NCI-H2171 treated with DMSO at 0.1 percent for 48 hours (cell line): ENCODE data around the gene CXXC1.
"Not testable (repeated sequence)": the region's sequence is repeated elsewhere in the genome, so short reads cannot be mapped to it uniquely, and the experiment has no call there.

Source experiments
- DNase-seq: peaks from one replicate; lab custom pipeline; 2025; lab: John Stamatoyannopoulos, UW

Gene CXXC1

GRCh38 chr18:50297621-50298442, 10.3 kb upstream of the CXXC1 start:
- no peak for DNase-seq

DNA sequence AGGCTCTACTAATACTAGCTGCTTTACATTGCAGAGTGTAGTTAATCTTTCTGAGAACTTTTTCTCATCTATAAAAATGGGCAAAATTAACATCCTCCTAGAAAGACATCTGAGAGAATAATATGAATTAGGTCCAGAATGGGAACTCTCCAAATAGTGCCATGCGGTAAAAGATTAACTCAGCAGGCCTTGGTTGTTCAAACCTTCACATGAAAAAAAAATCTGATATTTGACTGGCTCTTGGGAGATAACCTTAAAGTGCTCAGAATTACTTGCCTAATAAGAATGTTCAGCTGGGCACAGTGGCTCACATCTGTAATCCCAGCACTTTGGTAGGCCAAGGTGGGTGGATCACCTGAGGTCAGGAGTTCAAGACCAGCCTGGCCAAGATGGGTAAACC, 5.5 kb upstream of the CXXC1 start:
- DNase-seq, result no peak

DNA sequence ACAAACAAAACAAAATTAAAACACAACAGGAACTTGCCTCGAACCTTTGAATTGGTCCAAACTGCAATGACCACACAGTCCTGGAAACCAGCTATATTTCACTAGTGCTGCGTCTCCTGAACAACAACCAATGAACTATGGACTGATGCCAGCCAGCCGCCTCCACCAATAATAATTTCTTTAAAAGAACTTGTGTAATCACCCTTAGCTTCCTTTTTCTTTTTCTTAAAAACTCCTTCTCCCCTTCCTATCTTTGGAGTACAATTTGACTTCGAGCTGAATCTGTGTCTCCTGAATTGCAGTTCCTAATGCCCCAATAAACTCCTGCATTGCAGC, 1.6 kb upstream of the CXXC1 start:
- no peak for DNase-seq

DNA sequence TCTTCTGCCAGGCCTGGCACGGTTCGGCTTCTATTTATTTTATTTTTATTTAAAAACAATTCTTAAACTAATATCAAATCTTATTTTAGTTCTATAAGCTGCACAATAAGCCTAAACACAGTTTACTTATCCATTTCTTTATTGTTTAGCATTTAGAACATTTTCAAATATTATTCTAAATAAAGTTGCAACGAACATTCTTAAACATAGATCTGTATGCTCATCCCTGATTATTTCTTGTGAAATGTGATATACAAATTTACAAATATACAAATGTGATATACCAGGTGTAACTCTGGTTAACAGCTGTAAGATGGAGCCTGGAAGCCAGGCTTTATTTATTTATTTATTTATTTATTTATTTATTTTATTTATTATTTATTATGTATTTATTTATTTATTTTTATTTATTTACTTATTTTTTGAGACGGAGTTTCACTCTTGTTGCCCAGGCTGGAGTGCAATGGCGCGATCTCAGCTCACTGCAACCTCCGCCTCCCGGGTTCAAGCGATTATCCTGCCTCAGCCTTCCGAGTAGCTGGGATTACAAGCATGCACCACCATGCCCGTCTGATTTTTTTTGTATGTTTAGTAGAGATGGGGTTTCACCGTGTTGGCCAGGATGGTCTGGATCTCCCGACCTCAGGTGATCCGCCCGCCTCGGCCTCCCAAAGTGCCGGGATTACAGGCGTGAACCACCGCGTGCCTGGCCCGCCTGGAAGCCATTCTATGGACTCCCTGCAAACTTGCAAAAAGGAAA, 1.0 kb upstream of the CXXC1 start:
- not testable (repeated sequence) for DNase-seq

GRCh38 chr18:50287028-50287440, 458 bp downstream of the CXXC1 start:
- no peak for DNase-seq

GRCh38 chr18:50286391-50287027, 983 bp downstream of the CXXC1 start:
- DNase-seq, result no peak

GRCh38 chr18:50285631-50286321, 1.7 kb downstream of the CXXC1 start:
- DNase-seq, result no peak

- no peak for DNase-seq
Observed at GRCh38 chr18:50285071-50285470, 2.4 kb downstream of the CXXC1 start.

DNA sequence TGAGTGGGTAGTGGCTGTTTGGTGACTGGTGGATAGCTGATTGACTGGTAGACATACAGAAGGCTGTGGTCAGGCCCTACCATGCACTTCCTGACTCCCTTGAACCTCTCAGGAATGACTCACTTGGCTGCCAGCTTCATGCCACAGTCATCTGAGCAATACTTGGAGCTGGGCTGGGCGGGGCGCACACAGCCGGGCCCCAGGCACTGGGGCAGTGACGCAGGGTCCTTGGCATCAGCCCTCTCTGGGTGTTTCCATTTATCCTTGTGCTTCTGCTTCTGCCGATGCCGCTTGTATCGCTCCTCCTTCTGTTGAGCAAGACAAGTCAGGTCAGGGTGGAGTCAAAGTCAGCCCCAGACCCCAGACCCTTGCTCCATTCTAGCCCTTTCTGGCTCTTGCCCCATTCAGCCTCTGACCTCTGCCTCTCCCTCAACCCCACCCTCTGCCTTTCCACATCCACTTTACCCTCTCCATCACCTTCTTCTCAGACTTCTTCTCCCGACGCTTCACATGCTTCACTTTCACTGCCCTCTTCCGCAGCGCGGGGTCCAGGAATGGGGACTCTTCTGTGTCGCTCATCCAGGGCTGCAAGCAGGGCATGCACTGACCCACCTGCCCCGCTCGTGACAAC, 3.1 kb downstream of the CXXC1 start:
- DNase-seq, result no peak

- DNase-seq, result no peak
Observed at GRCh38 chr18:50283469-50284209, 3.9 kb downstream of the CXXC1 start.

- no peak for DNase-seq
Observed at GRCh38 chr18:50282521-50283335, 4.8 kb downstream of the CXXC1 start.

DNA sequence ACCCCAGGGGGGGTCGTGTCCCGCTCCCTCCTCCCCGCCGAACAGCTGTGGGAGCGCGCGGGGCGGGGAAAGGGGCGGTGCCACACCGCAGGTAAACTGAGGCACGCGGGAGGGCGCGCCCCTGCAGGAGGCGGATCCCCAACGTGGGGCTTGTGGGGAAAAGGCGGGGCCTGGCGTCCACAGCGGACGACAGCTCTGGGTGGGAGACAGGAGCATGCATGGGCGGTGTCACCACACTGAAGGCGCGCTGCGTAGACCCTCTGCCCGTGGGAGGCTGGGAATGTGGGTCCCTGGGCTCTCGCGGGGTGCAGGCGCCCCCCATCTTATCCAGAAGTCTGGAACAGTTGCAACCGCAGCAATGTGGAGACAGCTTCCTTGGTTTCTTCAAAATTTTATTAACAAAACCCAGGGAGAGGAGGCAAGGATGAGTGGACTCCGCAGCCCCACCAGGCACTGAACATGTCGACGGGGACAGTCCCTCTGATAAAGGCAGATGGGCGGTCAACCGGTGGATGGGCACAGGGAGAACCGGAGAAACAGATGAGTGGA, 5.4 kb downstream of the CXXC1 start:
- no peak for DNase-seq

DNA sequence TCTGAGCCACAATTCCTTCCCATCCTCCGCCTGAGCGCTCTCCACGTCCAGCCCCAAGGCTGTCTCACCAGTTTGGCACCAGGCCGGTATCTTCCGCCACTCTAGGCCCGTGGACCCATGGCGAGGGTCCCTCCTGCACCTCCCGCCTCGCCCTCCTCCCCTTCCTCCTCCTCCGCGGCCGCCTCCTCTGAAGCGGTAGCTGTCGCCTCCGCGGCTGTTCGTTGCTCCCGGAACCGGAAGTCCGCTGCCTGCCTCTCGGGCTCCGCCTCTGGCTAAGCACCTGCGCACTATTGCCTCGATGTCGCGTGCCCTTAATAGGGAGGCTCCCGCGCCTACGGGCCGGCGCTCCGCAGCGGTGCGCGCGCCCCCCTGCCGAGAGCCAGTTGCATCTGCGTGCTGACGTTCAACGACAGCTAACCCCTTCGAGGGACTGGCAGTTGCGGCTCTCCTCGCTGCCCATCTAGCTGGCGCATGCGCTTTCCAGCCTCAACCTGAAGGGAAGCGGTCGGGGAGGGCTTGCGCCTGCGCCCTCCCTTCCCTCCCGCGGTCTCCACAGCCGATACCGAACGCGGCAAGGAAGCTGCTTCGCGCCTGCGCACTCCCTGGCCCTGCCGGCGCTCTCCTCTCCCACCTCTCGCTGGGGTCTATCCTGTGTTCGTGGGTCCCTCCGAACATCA, 6.1 kb downstream of the CXXC1 start, which contains the start of gene MBD1:
TSS of gene MBD1 (minus strand) at position 229 of the 677 bp plus-strand sequence. CDS start 1,531 bp downstream, outside the sequence.
- DNase-seq, result peak; percentile 97

DNA sequence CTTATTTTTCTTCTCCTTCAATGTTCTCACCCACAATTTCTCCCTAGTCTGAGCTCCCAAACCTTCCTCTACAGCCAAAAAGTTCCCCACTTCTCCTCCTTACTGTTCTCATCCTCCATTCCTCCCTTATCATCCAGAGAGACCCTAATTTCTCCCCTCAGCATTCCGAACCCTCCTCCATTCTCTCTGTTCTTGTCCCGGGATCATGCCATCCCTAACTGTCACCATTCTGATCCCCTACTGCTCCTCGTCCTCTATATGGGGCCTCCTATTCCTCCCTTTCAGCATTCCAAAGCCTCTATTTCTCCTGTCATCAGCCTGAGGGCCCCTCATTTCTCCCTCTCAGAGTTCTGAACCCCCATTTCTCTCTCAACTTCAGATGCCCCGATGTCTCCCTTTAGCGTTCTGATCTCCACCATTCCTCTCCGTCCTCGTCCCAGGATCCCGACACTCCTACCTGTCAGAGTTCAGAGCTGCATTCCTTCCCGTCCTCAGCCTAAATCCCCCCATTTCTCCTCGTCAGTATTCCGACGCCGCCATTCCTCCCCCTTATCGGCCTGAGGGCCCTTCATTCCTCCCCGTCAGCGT, 6.7 kb downstream of the CXXC1 start:
- DNase-seq, result no peak

DNA sequence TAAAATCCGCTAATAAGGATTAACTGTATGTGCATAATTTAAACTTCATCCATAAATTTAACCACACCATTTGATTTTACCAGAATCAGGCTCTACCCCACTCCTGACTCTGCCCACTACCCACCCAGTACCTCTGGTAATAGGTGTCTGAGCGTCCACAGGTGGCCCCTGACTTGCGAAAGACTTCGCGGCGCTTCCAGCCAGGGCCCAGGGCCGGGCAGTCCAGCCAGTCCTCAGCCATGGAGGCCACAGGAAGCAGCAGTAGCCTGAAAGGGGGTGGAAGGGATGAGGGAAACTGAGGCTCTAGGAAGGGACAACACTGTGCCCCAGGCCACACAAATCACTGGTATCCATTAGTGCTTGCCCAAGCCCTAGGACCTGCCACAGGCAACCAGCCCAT, 7.7 kb downstream of the CXXC1 start:
- DNase-seq, result no peak

DNA sequence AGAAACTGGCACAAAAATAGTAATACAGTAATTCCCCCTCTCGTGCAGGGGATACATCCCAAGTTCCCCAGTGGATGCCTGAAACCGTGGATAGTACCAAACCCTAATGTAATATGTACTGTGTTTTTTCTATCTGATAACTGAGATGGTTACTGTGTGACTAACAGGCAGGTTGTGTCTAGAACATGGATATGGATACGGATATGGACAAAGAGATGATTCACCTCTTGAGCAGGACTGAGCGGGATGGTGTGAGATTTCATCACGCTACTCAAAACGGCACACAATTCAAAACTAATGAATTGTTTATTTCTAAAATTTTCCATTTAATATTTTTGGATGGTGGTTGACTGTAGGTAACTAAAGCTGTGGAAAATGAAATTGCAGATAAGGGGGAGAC, 9.6 kb downstream of the CXXC1 start:
- no peak for DNase-seq

- DNase-seq, result no peak
Observed at GRCh38 chr18:50276452-50276851, 11.0 kb downstream of the CXXC1 start.

GRCh38 chr18:50275503-50276036, 11.9 kb downstream of the CXXC1 start:
- no peak for DNase-seq

DNA sequence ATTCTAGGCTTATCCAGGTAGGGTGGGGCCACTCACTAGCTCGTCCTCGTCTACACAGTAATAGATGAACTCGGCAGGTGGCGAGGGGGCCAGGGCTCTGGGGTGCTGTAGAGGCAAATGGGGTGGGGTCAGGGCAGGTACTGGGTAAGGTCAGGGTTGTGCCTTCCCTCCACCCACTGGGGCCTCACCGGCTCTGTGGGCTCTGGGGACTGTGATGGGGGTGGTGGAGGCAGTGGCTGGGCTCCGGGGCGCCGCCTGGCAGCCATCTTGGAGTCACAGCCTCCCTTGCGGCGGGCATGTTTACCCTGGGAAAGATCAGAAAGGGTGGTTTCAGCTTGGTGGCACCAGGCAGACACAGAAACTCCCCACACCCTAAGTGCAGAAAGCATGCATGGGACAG, 12.6 kb downstream of the CXXC1 start:
- DNase-seq, result no peak
